SK-N-MC (cell line): ENCODE measurements around the gene TMEM50B.

Experiments
- FOXP2 ChIP-seq: optimal IDR thresholded peaks from 2 replicates; pipeline ENCODE3; 2011; ENCODE audit warnings: mild to moderate bottlenecking, moderate library complexity; ENCODE audit not compliant: insufficient read depth; ENCODE audit errors: extremely low read length, control extremely low read depth
- POLR2AphosphoS5 ChIP-seq: IDR thresholded peaks from 2 replicates; pipeline ENCODE4 v1.6.1; 2012; ENCODE audit warnings: mild to moderate bottlenecking, low read depth, low read length, borderline replicate concordance

GRCh38 chr21:33478182-33478581, 1.6 kb downstream of the TMEM50B start:
- TF ChIP-seq POLR2AphosphoS5 (no peak), FOXP2 (no peak)
